T1000 (cell line): ENCODE results near the gene RABL2B.

Experiments used
- DNase-seq: peaks from one replicate; lab custom pipeline; 2025; ENCODE audit warnings: mixed read lengths; lab: John Stamatoyannopoulos, UW

The RABL2B gene

GRCh38 chr22:50738649-50739227 is 44.7 kb downstream of the RABL2B start:
- DNase-seq, result no peak

DNA sequence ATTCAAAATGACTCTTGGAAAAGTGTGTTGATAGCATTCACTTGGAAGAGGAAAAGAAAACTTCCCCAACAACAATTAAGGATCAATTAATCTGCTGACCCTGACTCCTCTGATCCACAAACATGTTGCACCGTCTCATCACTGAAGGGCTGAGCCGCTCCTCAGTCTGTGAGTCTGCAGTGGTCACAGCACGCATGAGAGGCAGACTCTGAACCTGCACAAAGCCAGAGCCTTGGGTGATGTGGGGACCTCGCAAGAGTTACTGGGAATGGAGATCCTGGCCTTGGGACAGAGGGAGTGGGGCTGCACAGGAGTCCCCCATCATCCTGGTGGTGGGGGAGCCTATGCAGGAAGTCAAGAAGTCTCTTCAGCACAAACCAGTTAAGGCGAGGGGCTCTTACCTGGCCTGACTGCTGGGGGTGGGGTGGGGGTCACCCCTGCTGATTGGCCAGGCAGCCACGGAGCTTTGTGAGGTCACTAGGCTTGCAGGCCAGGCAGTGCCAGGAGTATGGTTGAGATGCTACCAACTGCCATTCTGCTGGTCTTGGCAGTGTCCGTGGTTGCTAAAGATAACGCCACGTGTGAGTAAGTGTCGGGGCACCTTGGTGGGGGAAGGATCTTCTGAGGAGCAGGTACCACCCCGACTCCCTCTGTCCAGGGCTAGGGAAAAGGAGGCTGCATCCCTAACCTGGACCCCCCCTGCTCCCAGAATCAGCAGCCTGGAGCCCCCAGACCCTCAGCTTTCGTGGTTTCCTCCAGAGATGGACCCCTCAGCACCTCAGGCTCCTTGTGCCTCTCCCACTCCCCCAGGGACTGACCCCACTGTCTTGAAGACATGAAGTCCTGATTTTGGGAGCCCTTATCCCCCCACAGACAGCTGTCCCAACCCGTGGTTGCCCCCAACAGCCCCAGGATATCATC is 45.4 kb downstream of the RABL2B start, which contains the start of gene ACR:
TSS of gene ACR (plus strand) at position 477 of the 921 bp plus-strand sequence. CDS start at position 509, 32 bp downstream.
- DNase-seq, result no peak

DNA sequence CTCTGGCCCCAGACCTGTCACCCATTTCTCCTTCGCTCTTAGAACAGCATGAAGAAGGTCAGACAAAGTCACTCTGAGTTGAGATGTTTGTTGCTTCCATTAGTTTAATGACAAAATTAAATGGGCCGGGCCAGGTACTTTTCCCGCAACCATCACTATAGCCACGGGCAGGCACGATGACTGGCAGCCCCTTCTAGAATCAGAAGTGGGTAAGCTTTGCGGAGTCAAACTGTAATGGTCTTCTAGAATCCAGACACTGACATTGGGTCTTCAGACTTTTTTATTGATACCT is 47.8 kb downstream of the RABL2B start:
- DNase-seq, result no peak

- no peak for DNase-seq
Observed at GRCh38 chr22:50734986-50735738, 48.3 kb downstream of the RABL2B start.

- no peak for DNase-seq
Observed at GRCh38 chr22:50734343-50734771, 49.1 kb downstream of the RABL2B start.

DNA sequence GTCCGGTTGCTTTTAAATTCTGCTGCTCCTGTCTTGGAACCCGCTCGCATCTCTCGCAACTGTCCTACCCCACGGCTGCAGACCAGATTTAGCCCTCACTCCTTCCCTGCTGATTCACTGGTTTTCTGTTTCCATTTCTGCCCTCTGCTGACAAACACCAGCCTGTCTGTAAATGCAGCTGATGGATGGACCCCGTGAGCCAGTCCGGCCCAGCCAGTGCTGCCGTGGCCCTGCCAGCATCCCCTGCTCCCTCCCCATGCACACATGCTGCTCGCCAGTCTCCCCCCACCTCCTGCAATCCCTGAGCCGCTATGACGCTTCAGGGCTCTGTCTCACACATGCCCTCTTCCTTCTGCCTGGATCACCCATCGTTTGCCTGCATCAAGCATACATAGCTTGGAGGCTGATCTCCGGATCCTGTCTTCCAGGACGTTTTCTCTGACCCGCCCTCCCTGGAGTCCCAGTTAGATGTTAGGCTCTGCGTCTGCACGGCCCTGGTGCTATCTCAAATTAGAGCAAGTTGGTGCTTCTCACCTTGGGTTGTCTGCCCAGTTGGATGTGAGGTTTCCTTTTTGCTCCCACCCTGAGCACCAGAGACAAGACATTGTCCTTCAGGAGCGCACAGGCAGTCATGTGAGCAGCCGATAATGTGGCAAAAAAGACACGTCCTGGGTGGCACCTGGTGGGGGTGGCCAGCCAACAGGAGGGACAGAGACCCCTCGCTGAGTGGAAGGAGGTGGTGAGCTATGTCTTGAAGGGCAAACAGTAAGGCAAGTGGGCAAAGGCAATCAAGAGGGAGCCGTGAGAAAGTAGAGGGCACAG is 49.7 kb downstream of the RABL2B start:
- DNase-seq, result no peak

DNA sequence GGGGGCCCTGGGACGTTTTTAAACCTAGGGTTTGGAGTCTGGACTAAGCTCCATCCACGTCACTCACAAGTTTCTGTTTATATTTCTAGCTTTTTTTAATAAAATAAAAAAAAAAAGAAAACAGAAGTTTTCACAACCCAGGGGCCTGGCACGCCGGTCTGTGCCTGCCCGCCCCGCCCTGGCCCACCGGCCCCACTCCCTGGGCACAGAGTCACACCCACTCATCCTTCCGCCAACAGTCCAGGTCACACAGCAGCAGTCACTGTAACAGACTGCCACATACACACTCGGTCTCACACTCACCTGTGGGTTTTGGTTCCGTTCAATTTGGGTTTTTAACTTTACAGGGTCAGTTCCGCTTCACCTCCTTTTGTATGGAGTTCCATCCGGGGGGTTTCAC is 50.8 kb downstream of the RABL2B start:
- no peak for DNase-seq

DNA sequence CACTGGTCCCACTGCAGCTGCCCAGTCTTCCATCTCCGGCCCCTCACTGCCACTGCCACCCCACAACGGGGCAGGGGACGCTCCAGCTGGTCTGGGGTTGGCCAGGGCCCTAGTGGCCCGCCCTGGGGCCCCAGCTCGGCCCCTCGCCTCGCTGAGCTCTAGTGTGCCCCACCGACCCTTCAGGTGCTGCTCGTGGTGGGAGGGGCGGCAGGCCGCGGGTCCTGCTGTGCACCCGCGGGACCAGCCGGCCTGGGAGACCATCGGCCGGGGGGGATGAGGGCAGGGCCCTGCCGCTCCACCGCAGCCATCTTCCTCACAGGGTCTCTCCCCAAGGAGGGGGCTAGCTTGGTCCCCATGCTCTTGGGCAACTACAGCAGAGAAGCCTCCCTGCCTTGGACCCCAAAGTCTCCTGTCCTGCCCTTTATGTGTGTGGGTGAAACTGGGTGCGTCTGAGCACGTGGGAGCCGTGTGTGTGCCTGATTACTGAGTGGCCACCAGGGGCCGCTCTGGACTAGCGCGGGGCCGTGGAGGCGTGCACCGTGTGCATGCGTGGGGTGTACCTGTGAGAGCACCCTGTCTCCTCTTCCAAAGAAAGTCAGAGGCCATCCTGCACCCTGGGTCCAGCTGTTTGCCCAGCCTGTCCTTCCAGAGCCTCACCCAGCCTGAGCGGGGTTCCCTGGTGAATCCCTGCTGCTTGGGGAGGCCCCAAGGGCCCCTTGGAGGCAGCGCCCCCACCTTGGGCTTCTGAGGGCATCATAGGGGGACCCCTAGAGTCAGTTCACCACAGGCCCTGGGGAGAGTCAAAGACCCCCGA is 51.4 kb downstream of the RABL2B start:
- no peak for DNase-seq

- no peak for DNase-seq
Observed at GRCh38 chr22:50730941-50731661, 52.3 kb downstream of the RABL2B start.

DNA sequence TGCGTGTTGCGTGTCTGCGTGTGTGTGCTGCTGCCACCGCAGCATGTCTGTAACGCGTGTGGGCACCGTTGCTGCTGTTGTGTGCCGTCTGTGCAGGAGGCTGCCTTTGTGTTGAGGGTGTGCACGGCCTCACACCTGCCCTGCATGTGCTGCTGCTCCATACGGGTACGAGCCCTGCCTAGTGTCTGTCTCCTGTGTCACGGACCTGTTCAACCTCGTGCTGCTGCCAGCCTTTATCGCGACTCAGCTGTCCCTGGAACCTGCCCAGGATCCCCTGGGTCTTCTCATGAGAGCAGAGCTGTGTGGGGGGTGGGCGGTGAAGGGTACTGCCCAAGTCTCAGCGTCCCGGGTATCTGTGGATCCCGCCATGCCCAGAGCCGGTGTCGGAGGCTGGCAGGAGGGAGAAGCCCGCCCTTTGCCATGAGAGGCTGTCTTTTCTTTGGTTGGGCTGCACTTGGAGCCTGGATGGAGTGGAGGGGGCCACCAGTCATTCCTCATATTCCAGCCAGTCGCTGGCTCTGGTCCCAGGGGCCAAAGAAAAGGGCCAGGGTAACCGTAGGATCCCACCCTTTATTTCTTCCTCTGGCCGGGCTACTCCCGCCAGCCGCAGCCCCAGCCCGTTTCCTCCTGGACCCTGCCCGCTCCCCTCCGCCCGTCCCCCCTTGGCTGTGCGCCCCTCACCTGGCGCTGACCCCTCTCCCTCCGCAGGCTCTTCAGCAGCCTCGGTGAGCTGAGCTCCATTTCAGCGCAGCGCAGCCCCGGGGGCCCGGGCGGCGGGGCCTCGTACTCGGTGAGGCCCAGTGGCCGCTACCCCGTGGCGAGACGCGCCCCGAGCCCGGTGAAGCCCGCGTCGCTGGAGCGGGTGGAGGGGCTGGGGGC is 53.2 kb downstream of the RABL2B start:
- DNase-seq, result no peak

- no peak for DNase-seq
Observed at GRCh38 chr22:50729391-50730012, 53.9 kb downstream of the RABL2B start.

DNA sequence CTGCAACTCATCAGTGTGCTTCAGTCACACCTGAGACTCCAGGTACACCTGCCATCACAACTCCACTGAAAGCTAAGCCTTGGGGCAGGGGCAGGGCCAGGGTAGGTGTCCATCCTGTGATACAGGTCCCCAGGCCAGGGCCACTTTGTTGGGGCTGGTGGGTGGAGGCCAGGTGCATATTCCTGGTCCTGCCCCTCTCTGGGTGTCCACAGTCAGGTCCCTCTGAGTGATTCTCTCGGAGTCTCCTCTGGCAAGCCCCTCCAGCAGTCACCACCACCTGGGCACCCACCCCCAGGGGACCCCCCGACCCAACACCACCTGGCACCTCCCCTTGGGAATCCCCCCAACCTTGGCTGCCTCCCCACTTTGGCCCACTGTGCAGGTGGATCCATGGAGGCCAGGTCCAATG is 54.9 kb downstream of the RABL2B start:
- DNase-seq, result no peak

DNA sequence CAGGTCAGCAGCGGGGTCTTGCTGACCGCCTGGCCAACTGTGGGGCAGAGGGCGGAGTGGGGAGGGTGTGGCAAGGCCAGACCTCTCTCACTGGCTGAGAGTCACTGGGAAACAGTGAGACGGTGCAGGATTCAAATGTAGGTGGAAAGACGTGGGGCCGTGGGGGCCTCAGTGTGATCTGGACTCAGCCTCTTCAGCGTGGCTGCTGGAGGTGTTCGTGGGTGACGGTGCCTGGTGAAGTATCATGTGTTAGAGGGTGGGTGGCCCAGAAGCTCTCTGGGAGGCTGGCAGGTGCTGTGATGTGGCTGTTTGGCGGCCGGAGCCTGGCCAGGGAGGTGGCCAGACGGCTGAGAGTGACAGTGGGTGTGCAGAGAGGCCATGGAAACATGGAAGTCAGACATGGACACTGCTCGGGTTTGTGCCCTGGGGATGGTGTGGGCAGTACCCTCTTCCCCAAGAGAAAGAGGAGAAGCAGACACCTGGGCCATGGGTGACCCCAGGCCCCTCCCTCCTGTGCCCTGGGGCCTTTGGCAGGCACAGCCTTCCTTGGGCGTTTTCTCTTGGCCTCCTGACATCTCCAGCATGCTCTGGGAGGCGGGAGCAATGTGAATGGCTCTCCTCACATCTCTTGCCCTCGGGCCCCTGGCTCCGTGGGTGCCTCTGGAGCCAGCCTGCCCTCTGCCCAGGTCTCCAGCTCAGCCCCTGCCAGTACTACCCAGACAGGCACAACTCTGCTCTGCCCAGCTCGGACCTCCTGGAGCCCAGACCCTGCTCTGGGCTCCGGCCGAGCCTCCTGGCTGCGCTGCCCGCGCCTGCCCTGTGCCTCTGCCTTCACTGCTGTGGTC is 55.5 kb downstream of the RABL2B start:
- no peak for DNase-seq

GRCh38 chr22:50726643-50727340 is 56.6 kb downstream of the RABL2B start:
- DNase-seq, result no peak

GRCh38 chr22:50725597-50725996 is 57.8 kb downstream of the RABL2B start:
- no peak for DNase-seq

GRCh38 chr22:50724616-50725015 is 58.8 kb downstream of the RABL2B start:
- DNase-seq, result no peak

- DNase-seq, result no peak
Observed at GRCh38 chr22:50723991-50724390, 59.4 kb downstream of the RABL2B start.
